GM12873 (cell line): ENCODE data around the gene UNKL.

Experiments
- TF ChIP-seq, protein P1 (sequence below): IDR thresholded peaks from 2 replicates; pipeline ENCODE4 v1.5.1; 2012; ENCODE audit warnings: low read depth, mild to moderate bottlenecking, moderate library complexity, low read length, control low read depth; ENCODE audit not compliant: insufficient read depth; ENCODE audit errors: missing control alignments

Gene UNKL

DNA sequence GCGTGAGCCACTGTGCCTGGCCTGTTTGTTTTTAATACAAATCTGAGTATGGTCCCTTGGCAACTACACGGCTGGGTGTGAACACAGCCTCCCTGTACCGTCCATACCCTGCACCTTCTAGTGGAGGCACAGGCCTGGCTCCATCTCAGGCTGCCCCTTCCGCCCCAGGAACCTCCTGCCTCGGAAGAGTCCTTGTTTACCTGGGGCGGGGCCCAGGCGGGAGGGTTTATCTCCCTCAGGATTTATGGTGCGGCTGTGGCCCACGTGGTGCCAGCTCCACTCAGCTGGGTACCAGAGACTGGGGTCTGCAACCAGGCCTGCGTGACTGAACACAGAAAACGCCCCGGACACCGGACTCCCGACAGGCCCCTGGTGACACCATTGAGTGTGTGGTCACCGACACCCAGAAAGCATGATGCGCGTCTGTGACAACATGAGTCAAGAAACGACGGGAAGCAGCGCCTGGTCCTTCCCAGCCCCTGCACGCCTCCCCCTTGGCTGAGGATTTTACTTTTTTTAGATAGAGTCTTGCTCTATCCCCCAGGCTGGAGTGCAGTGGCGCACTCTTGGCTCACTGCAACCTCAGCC lies 19.0 kb downstream of the UNKL start:
- TF ChIP-seq, protein P1, sequence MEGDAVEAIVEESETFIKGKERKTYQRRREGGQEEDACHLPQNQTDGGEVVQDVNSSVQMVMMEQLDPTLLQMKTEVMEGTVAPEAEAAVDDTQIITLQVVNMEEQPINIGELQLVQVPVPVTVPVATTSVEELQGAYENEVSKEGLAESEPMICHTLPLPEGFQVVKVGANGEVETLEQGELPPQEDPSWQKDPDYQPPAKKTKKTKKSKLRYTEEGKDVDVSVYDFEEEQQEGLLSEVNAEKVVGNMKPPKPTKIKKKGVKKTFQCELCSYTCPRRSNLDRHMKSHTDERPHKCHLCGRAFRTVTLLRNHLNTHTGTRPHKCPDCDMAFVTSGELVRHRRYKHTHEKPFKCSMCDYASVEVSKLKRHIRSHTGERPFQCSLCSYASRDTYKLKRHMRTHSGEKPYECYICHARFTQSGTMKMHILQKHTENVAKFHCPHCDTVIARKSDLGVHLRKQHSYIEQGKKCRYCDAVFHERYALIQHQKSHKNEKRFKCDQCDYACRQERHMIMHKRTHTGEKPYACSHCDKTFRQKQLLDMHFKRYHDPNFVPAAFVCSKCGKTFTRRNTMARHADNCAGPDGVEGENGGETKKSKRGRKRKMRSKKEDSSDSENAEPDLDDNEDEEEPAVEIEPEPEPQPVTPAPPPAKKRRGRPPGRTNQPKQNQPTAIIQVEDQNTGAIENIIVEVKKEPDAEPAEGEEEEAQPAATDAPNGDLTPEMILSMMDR, result no peak

DNA sequence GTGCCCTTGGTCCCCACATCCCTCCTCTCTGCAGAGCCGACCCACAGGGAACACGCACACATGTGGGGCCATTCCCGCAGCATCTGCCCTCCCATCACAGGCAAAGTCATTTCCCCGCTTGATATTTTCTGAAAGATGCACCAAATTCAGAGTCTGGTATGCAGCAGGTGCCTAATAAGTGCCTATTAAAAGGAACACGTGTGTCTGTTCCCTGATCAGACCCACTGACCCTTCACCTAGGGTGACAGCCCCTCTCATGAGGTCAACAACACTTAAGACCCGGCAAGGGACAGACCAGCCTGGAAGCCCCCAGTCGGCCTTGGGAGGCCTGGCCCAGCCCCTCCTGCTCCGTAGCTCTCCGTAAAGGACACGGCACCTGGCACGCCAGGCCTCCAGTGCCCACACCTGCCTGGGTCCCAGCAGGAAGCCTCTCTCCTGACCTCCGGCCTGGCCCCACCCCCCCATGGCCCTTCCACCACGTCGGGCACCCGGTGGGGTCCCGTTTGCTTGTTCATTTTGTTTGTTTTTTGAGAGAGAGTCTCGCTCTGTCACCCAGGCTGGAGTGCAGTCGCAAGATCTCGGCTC lies 20.0 kb downstream of the UNKL start:
- TF ChIP-seq, protein P1, result no peak

DNA sequence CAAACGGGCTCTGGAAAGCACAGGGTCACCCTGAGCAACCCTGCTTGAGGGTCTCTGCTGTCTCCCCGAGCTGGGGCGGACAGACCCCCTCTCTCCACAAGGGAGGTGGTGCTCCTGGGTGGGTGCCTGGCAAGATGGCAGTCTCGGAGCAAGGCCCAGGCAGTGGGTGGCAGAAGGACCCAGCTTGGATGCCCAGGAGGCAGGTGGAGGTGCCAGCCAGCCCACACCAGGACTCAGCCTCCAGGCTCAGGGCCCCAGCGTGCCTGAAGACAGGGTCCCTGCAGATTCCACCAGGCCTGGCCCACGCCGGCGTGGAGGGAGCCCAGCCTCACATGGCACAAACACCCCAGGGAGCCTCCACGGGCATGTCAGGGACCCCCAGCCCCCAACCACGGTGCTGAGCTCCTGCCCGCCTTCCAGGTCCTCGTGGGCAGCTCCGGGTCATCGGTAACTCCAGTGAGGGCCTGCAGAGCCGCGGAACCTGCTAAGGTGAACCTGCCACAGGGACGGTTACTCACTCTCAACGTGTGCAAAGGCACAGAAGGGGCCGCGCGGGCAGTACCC lies 20.8 kb downstream of the UNKL start:
- TF ChIP-seq, protein P1, result no peak

DNA sequence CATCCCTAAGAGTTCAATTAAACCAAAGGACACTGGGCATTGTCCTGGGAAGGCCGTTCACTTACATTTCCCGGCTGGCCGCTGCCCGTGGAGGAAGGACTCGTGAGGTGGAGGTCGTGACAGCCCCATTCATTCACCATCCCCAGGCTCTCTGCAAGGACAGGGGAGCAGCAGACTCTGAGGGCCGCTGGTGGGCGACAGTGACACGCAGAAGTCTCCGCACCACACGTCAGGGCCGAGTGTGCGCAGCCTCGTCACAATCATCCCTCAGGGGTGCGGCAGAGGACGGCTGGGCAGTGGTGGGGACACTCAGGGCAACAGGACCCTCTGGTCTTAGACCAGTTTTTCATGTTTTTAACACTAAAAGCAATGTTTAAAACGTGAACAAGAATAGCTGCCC lies 21.7 kb downstream of the UNKL start:
- TF ChIP-seq, protein P1, result no peak

DNA sequence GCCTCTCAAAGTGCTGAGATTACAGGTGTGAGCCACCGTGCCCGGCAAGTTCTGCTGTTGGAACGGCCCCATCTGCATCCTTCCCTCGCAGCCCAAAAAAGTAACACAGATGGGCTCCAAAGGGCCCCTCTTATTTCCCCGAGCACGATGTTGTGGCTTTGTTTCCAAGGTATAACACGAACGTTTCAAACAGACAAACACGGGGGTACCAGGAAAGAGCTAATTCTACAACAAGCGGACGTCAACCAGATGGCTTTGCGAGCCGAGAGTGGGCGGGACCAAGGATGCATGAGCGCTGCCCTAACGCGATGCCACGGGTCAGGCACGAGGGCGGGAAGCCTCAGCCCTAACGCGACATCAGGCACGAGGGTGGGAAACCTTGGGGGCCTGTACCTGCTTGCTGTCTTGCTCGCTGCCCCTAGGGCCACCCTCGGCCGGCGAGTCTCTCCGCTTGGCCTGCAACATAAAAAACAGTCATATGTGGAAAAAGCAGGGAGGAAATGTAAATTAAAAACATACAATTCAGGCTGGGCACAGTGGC lies 24.2 kb downstream of the UNKL start:
- TF ChIP-seq, protein P1, result no peak

DNA sequence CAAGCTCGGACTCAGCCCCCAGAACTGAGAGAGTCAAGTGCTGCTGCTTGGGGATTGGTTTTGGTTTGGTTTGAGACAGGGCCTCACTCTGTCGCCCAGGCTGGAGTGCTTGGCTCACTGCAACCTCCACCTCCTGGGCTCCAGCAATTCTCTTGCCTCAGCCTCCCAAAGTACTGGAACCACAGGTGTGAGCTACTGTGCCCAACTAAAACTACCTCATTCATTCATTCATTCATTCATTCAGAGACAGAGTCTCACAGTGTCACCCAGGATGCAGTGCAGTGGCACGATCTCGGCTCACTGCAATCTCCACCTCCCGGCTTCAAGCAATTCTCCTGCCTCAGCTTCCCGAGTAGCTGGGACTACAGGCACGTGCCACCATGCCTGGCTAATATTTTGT lies 24.7 kb downstream of the UNKL start:
- TF ChIP-seq, protein P1, result no peak

DNA sequence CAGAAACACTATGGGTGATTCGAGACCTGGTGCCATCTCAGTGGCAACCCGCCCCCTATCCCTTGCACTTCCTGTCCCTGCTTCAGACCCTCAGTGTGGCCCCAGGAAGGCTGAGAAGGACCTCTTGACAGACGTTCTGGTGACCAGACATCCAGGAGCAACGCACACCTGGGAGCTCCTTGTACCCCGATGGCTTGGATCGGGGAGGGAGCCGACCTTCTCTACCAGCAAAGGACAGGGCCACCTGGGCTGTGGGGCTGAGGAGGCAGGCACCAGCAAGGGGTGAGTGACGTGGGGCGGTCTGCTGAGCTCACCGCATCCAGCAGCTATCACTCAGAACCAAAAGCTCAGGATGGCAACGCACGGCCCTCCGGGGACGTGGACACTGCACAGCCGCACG lies 27.2 kb downstream of the UNKL start:
- TF ChIP-seq, protein P1, result no peak
